Measurements from ENCODE around the gene CCR1.

GRCh38 chr3:46252980-46253379, 44.9 kb upstream of the CCR1 start:
- TF ChIP-seq, protein P1, sequence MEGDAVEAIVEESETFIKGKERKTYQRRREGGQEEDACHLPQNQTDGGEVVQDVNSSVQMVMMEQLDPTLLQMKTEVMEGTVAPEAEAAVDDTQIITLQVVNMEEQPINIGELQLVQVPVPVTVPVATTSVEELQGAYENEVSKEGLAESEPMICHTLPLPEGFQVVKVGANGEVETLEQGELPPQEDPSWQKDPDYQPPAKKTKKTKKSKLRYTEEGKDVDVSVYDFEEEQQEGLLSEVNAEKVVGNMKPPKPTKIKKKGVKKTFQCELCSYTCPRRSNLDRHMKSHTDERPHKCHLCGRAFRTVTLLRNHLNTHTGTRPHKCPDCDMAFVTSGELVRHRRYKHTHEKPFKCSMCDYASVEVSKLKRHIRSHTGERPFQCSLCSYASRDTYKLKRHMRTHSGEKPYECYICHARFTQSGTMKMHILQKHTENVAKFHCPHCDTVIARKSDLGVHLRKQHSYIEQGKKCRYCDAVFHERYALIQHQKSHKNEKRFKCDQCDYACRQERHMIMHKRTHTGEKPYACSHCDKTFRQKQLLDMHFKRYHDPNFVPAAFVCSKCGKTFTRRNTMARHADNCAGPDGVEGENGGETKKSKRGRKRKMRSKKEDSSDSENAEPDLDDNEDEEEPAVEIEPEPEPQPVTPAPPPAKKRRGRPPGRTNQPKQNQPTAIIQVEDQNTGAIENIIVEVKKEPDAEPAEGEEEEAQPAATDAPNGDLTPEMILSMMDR (IDR thresholded peaks at IDR 0.05; ENCODE audit: low read depth, low read length) = no peak
- TF ChIP-seq, protein P2, sequence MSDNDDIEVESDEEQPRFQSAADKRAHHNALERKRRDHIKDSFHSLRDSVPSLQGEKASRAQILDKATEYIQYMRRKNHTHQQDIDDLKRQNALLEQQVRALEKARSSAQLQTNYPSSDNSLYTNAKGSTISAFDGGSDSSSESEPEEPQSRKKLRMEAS (IDR thresholded peaks at IDR 0.05; ENCODE audit: low read depth, low read length) = no peak
- no peak for TF ChIP-seq POLR2A (IDR thresholded peaks at IDR 0.05; ENCODE audit: extremely low read depth, insufficient read length)
- no peak for TF ChIP-seq MYC (IDR thresholded peaks at IDR 0.05; ENCODE audit: low read depth, low read length)
